ENCODE data around the gene RBPJ.
"Not testable (repeated sequence)": the region's sequence is repeated elsewhere in the genome, so short reads cannot be mapped to it uniquely, and the experiment has no call there.

RBPJ gene

DNA sequence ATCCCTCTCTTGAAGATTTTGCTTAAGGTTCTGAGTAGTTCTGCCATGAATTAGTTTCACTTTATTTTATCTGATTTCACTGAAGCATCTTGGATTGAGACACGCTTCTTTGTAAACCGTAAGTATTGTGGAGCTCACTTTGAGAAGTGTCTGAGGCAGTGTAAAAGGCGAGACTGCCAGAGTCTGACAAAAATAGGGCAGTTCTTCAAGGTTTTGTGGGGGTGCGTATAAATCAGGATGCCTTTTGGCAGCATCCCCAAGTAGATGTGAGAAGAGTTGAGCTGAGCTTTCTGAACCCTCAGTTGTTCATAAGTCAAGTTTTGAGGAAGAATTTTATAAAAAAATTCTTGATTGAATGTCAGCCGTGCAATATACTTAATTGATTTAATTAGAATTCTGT lies 76.3 kb downstream of the RBPJ start:
- ChIA-PET CTCF (interaction anchor here (1.0 to 1.2 kb wide), 2 partner anchors 17 to 67 kb away, joined by 3 read pairs; no protein-coding TSS in a partner anchor), POLR2A (no interaction called here)
- no peak for DNase-seq (ENCODE audit: extremely low spot score)
- TF ChIP-seq SUZ12 (IDR thresholded peaks at IDR 0.05) (no peak), FOXA1 (IDR thresholded peaks at IDR 0.05) (no peak), NFRKB (IDR thresholded peaks at IDR 0.05) (no peak), L3MBTL2 (conservative IDR thresholded peaks at IDR 0.05) (no peak), HDGF (IDR thresholded peaks at IDR 0.05; ENCODE audit: borderline replicate concordance) (no peak), LEF1 (IDR thresholded peaks at IDR 0.05; ENCODE audit: borderline replicate concordance) (no peak), ZNF384 (IDR thresholded peaks at IDR 0.05) (no peak), FOXK2 (IDR thresholded peaks at IDR 0.05) (no peak), CTBP1 (IDR thresholded peaks at IDR 0.05; ENCODE audit: borderline replicate concordance) (no peak), SP1 (IDR thresholded peaks at IDR 0.05) (no peak), ARNT (IDR thresholded peaks at IDR 0.05) (no peak), FOXM1 (IDR thresholded peaks at IDR 0.05; ENCODE audit: borderline replicate concordance) (no peak), BHLHE40 (IDR thresholded peaks at IDR 0.05; ENCODE audit: borderline replicate concordance) (no peak), ELF4 (IDR thresholded peaks at IDR 0.05) (no peak), TARDBP (IDR thresholded peaks at IDR 0.05) (no peak)
- TF ChIP-seq, protein P1, sequence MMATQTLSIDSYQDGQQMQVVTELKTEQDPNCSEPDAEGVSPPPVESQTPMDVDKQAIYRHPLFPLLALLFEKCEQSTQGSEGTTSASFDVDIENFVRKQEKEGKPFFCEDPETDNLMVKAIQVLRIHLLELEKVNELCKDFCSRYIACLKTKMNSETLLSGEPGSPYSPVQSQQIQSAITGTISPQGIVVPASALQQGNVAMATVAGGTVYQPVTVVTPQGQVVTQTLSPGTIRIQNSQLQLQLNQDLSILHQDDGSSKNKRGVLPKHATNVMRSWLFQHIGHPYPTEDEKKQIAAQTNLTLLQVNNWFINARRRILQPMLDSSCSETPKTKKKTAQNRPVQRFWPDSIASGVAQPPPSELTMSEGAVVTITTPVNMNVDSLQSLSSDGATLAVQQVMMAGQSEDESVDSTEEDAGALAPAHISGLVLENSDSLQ (IDR thresholded peaks at IDR 0.05) = no peak

DNA sequence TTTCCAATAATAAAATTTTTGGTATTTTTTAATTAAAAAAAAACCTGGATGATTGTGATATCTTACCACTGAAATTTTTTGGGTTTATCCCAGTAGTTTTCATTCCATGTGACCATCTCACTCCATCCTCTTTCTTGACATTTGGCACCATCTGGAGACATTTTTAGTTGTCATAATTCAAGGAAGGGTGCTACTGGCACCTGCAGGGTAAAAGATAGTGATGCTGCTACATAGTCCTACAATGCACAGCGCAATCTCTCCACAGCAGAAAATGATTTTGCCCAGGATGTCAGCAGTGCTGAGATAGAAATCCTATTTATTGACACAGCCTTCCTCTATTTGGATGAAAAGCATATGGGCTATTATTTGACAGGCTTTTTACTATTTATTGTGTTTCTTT lies 79.3 kb downstream of the RBPJ start:
- ChIA-PET POLR2A (no interaction called here), CTCF (no interaction called here)
- no peak for DNase-seq (ENCODE audit: extremely low spot score)
- TF ChIP-seq CTBP1 (IDR thresholded peaks at IDR 0.05; ENCODE audit: borderline replicate concordance) = no peak
- no peak for TF ChIP-seq TARDBP (IDR thresholded peaks at IDR 0.05)
- no peak for TF ChIP-seq FOXA1 (IDR thresholded peaks at IDR 0.05)
- TF ChIP-seq FOXK2 (IDR thresholded peaks at IDR 0.05) = no peak
- TF ChIP-seq, protein P1 (IDR thresholded peaks at IDR 0.05) = no peak
- no peak for TF ChIP-seq LEF1 (IDR thresholded peaks at IDR 0.05; ENCODE audit: borderline replicate concordance)
- no peak for TF ChIP-seq ELF4 (IDR thresholded peaks at IDR 0.05)
- no peak for TF ChIP-seq SUZ12 (IDR thresholded peaks at IDR 0.05)

DNA sequence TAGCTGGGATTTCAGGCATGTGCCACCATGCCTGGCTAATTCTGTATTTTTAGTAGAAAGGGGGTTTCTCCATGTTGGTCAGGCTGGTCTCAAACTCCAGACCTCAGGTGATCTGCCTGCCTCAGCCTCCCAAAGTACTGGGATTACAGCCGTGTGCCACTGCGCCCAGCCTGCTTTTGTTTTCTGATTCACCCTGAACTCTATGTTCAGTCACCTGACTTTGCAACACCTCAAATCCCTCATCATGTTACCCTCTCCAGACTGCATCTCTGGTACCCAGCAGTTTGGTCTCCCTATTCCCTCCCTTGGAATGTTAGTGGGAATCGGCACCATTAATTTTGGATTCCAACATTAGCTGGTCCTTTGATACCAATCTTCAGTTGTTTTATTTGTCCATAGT lies 81.2 kb downstream of the RBPJ start:
- POLR2A ChIA-PET; CTCF ChIA-PET; DNase-seq (ENCODE audit: extremely low spot score): not testable (repeated sequence)

DNA sequence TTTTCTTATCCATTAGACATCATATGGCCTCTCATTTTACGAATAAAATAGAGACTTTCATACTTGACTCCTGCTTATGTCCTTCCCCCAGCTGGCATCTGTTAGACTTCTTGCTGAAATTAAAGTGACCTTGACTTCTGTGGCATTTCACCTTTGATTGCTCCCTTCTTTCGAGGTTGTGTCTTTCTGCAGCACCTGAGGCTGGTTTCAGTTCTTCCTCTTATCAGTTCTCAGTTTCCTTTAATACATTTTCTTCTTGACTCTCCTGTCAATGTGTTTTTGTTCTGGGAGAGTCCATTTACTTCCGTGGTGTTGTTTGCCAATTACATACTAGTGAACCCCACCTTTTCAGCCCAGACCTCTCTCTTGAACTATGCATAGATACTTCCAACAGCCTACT lies 81.6 kb downstream of the RBPJ start:
- no peak for TF ChIP-seq TARDBP (IDR thresholded peaks at IDR 0.05)
- POLR2A ChIA-PET = no interaction called here
- no peak for DNase-seq (ENCODE audit: extremely low spot score)
- CTCF ChIA-PET = no interaction called here

DNA sequence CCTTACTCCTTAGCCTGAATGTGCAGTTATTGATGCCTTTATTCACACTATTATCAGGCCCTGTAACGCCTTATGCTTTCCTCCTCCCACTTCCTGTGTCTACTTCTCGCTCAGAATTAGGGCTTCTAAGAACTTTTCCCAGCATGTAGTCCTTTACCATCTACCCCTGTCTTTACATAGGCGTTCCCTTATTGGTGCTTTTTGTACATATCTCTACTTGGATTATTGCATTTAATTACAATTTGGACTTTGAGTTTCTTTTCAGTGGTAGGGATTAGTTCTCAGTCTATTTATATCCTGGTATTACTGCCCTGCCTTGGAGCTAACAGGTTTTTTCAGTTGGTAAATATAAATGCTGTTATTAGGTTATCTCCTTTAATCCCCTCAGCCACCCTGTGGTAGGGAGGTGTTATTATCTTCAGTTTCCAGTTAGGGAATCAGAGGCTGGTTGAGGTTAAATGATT lies 84.0 kb downstream of the RBPJ start:
- no peak for DNase-seq (ENCODE audit: extremely low spot score)
- ChIA-PET POLR2A (no interaction called here), CTCF (no interaction called here)
- no peak for TF ChIP-seq CTBP1 (IDR thresholded peaks at IDR 0.05; ENCODE audit: borderline replicate concordance)
- TF ChIP-seq NFRKB (IDR thresholded peaks at IDR 0.05) = no peak
- no peak for TF ChIP-seq ELF4 (IDR thresholded peaks at IDR 0.05)
- no peak for TF ChIP-seq LEF1 (IDR thresholded peaks at IDR 0.05; ENCODE audit: borderline replicate concordance)
- TF ChIP-seq FOXK2 (IDR thresholded peaks at IDR 0.05) = no peak
- TF ChIP-seq FOXM1 (IDR thresholded peaks at IDR 0.05; ENCODE audit: borderline replicate concordance) = no peak
- no peak for TF ChIP-seq TARDBP (IDR thresholded peaks at IDR 0.05)
- no peak for TF ChIP-seq SUZ12 (IDR thresholded peaks at IDR 0.05)

DNA sequence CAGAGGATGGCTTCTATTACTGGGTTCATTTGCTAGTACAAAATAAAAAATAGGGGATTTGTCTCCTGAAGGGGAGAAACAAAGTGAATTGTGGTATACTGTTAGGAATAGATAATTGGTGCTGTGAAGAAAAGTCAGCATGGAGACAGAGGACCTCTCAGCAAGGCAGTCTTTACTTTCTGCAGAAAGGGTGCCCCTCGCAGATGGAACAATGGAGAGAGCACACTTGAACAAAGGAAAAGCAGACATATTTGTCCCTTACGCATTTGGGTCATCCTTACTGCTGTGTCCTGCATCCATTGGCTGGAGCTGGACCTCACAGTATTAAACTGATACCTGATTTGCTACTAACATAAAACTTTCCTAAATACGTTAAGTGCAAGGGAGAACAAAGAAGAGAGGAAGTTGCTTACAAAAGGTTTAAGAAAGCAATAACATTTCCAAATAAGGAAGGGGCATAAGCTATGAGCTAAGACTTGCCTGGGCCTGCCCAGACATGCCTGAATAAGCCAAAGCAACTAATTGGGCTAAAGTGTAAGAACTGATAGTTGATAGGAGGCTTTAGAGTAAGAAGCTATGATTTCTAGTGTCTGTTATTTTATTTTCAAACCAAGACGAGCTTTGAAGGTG lies 85.6 kb downstream of the RBPJ start:
- TF ChIP-seq BHLHE40 (IDR thresholded peaks at IDR 0.05; ENCODE audit: borderline replicate concordance) = no peak
- TF ChIP-seq NFRKB (IDR thresholded peaks at IDR 0.05) = no peak
- no peak for TF ChIP-seq ZNF384 (IDR thresholded peaks at IDR 0.05)
- TF ChIP-seq FOXM1 (IDR thresholded peaks at IDR 0.05; ENCODE audit: borderline replicate concordance) = no peak
- TF ChIP-seq LEF1 (IDR thresholded peaks at IDR 0.05; ENCODE audit: borderline replicate concordance) = no peak
- TF ChIP-seq CTBP1 (IDR thresholded peaks at IDR 0.05; ENCODE audit: borderline replicate concordance) = no peak
- no peak for TF ChIP-seq ELF4 (IDR thresholded peaks at IDR 0.05)
- TF ChIP-seq TARDBP (IDR thresholded peaks at IDR 0.05) = no peak
- TF ChIP-seq, protein P1 (IDR thresholded peaks at IDR 0.05) = no peak
- no peak for TF ChIP-seq FOXK2 (IDR thresholded peaks at IDR 0.05)
- no peak for TF ChIP-seq SP1 (IDR thresholded peaks at IDR 0.05)
- TF ChIP-seq L3MBTL2 (conservative IDR thresholded peaks at IDR 0.05) = no peak
- TF ChIP-seq SUZ12 (IDR thresholded peaks at IDR 0.05) = no peak
- TF ChIP-seq HDGF (IDR thresholded peaks at IDR 0.05; ENCODE audit: borderline replicate concordance) = no peak
- TF ChIP-seq FOXA1 (IDR thresholded peaks at IDR 0.05) = no peak
- TF ChIP-seq ARNT (IDR thresholded peaks at IDR 0.05) = no peak
- CTCF ChIA-PET = no interaction called here
- POLR2A ChIA-PET = interaction anchor here (0.6 kb wide), 1 partner anchor 458 kb away, joined by 3 read pairs; no protein-coding TSS in a partner anchor
- no peak for DNase-seq (ENCODE audit: extremely low spot score)

DNA sequence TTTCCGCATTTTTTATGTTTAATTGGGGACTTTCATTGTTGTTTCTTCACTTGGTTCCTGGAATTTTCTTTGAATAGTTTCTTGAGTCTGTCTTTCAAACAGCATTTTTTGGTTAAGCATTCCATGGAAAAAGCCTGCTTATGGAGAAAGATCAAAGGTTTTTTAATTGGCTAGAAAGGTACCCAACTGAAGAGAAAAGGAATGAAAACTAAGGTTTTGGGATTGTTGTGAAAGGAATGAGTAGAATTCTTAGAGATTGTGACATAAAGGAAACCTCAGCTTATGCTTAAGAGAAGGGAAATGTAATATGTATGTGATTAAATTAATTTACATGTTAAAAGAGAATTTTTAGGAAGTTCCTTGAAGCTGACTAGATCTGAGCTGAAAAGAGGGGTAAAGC lies 86.7 kb downstream of the RBPJ start:
- no peak for DNase-seq (ENCODE audit: extremely low spot score)
- TF ChIP-seq CTBP1 (IDR thresholded peaks at IDR 0.05; ENCODE audit: borderline replicate concordance) (no peak), HDGF (IDR thresholded peaks at IDR 0.05; ENCODE audit: borderline replicate concordance) (no peak), SP1 (IDR thresholded peaks at IDR 0.05) (no peak), LEF1 (IDR thresholded peaks at IDR 0.05; ENCODE audit: borderline replicate concordance) (no peak), TARDBP (IDR thresholded peaks at IDR 0.05) (no peak), ZNF384 (IDR thresholded peaks at IDR 0.05) (no peak), FOXK2 (IDR thresholded peaks at IDR 0.05) (no peak), SUZ12 (IDR thresholded peaks at IDR 0.05) (no peak), BHLHE40 (IDR thresholded peaks at IDR 0.05; ENCODE audit: borderline replicate concordance) (no peak), L3MBTL2 (conservative IDR thresholded peaks at IDR 0.05) (no peak), ELF4 (IDR thresholded peaks at IDR 0.05) (no peak), FOXM1 (IDR thresholded peaks at IDR 0.05; ENCODE audit: borderline replicate concordance) (no peak), NFRKB (IDR thresholded peaks at IDR 0.05) (no peak), FOXA1 (IDR thresholded peaks at IDR 0.05) (no peak), ARNT (IDR thresholded peaks at IDR 0.05) (no peak)
- TF ChIP-seq, protein P1 (IDR thresholded peaks at IDR 0.05) = no peak
- POLR2A ChIA-PET = no interaction called here
- CTCF ChIA-PET = interaction anchor here (0.6 kb wide), 1 partner anchor 80 kb away, joined by 10 read pairs; no protein-coding TSS in a partner anchor
